ENCODE data around the gene ECHS1. TPM values are rescaled to one million over a fixed set of nuclear protein-coding genes. Genes with fewer than 3 reads are reported as not detected.

Gene ECHS1
- total RNA-seq, 1 experiment from 2014 or later, result 58.0 TPM

- intact Hi-C loops (cut with micrococcal nuclease), result no loop called here
- DNase-seq (ENCODE audit: low read depth, low spot score) (no peak), ATAC-seq (peak; percentile 24; the same call in 1 of the 2 replicates)
- ChIA-PET RAD21 (ENCODE audit: low non-redundant PET in 1 of 2, low total read pairs in 2 of 2, uncharacterized antibody in 2 of 2, unreplicated experiment in 2 of 2) (no interaction called here), CTCF (interaction anchor here (1.1 kb wide), 1 partner anchor 14 kb away, joined by 6 read pairs; no protein-coding TSS in a partner anchor), POLR2A (interaction anchor here (1.5 kb wide), 1 partner anchor 8 kb away, joined by 4 read pairs; no protein-coding TSS in a partner anchor)
- Histone ChIP-seq H3K79me2 (ENCODE audit: insufficient read depth, low read length) (no peaks in the 10 kb centered on the region), H3K4me2 (ENCODE audit: low read length) (no peak overlapping the region), H3K9ac (ENCODE audit: low read length) (no peak overlapping the region), H3K27ac (ENCODE audit: low read depth, low read length) (no peak overlapping the region), H4K20me1 (ENCODE audit: insufficient read depth) (no peaks in the 10 kb centered on the region), H3K4me3 (replicated peaks in 1 of 2; ENCODE audit: low read depth in 1 of 2, low read length in 2 of 2) (no peak overlapping the region), H3K9me3 (ENCODE audit: control insufficient read depth in 1 of 2, insufficient read depth in 1 of 2, low read depth in 1 of 2, low read length in 2 of 2) (no peaks in the 10 kb centered on the region), H3K27me3 (ENCODE audit: insufficient read depth, low read length) (no peaks in the 10 kb centered on the region), H3K4me1 (ENCODE audit: control insufficient read depth in 1 of 2, insufficient read depth in 2 of 2, low read length in 2 of 2) (no peaks in the 10 kb centered on the region; a peak in 1 of 4 replicates), H3K36me3 (ENCODE audit: control insufficient read depth in 1 of 2, insufficient read depth in 2 of 2, low read length in 2 of 2) (peaks cover 0 to 3% of the 10 kb centered on the region in 2 experiments; a peak in 1 of 4 replicates), H2AFZ (ENCODE audit: low read depth, low read length, poor library complexity, severe bottlenecking) (no peak overlapping the region), H3K9me2 (ENCODE audit: insufficient read depth) (no peaks in the 10 kb centered on the region)
- TF ChIP-seq POLR2AphosphoS5 (IDR thresholded peaks at IDR 0.05; ENCODE audit: low read depth, low read length) (no peak), TCF7L2 (IDR thresholded peaks at IDR 0.05; ENCODE audit: borderline replicate concordance, extremely low read depth, insufficient read depth, insufficient read length) (no peak), JUND (IDR thresholded peaks at IDR 0.05) (no peak), POLR2A (IDR thresholded peaks at IDR 0.05; ENCODE audit: borderline replicate concordance, extremely low read depth, insufficient read depth, insufficient read length) (no peak), MAX (IDR thresholded peaks at IDR 0.05) (no peak), SP1 (IDR thresholded peaks at IDR 0.05; ENCODE audit: low read depth) (no peak), ZNF274 (IDR thresholded peaks at IDR 0.05; ENCODE audit: low read depth, low read length) (no peak), SIN3A (IDR thresholded peaks at IDR 0.05; ENCODE audit: low read depth) (no peak), CBX3 (IDR thresholded peaks at IDR 0.05; ENCODE audit: low read depth) (no peak), SRF (IDR thresholded peaks at IDR 0.05; ENCODE audit: low read depth) (no peak), CEBPB (IDR thresholded peaks at IDR 0.05; ENCODE audit: low read depth) (no peak)
- TF ChIP-seq, protein P1, sequence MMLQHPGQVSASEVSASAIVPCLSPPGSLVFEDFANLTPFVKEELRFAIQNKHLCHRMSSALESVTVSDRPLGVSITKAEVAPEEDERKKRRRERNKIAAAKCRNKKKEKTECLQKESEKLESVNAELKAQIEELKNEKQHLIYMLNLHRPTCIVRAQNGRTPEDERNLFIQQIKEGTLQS (IDR thresholded peaks at IDR 0.05), result no peak
- BruUV-seq (replicated peaks), result no TSS peak
These were observed 57.3 kb downstream of the ECHS1 start for GRCh38 chr10:133315847-133316246.

DNA sequence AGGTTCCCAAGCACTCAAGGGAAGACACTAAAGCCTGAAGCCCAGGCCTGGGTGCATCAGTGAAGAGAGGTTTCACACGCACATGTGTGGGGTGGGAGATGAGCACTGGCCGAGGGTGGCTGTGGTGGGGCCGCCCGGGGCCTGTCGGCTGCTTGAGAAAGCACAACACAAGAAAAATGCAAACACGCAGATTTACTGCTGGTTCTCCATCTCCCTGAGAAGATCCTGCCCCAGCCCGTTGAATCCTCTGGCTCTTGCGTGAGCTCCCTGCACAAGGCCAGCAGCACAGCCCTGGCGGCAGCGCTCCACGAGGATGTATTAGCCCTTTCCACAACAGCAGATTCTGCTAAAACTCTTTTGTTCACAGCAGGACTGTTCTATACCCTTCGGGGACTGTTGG is 58.2 kb downstream of the ECHS1 start:
- ChIA-PET RAD21 (ENCODE audit: low non-redundant PET in 1 of 2, low total read pairs in 2 of 2, uncharacterized antibody in 2 of 2, unreplicated experiment in 2 of 2) (no interaction called here), POLR2A (interaction anchor here (1.5 kb wide), 1 partner anchor 9 kb away, joined by 4 read pairs; no protein-coding TSS in a partner anchor), CTCF (no interaction called here)
- Histone ChIP-seq H3K4me3 (replicated peaks in 1 of 2; ENCODE audit: low read depth in 1 of 2, low read length in 2 of 2) (no peak overlapping the region), H4K20me1 (ENCODE audit: insufficient read depth) (no peaks in the 10 kb centered on the region), H3K4me1 (ENCODE audit: control insufficient read depth in 1 of 2, insufficient read depth in 2 of 2, low read length in 2 of 2) (peaks cover 0 to under 1% of the 10 kb centered on the region in 2 experiments; a peak in 1 of 4 replicates), H3K79me2 (ENCODE audit: insufficient read depth, low read length) (no peaks in the 10 kb centered on the region), H3K36me3 (ENCODE audit: control insufficient read depth in 1 of 2, insufficient read depth in 2 of 2, low read length in 2 of 2) (peaks cover 0 to 3% of the 10 kb centered on the region in 2 experiments; a peak in 1 of 4 replicates), H3K9ac (ENCODE audit: low read length) (no peak overlapping the region), H2AFZ (ENCODE audit: low read depth, low read length, poor library complexity, severe bottlenecking) (no peak overlapping the region), H3K9me3 (ENCODE audit: control insufficient read depth in 1 of 2, insufficient read depth in 1 of 2, low read depth in 1 of 2, low read length in 2 of 2) (no peaks in the 10 kb centered on the region), H3K27me3 (ENCODE audit: insufficient read depth, low read length) (no peaks in the 10 kb centered on the region), H3K9me2 (ENCODE audit: insufficient read depth) (no peaks in the 10 kb centered on the region), H3K27ac (ENCODE audit: low read depth, low read length) (no peak overlapping the region), H3K4me2 (ENCODE audit: low read length) (no peak overlapping the region)
- BruUV-seq (replicated peaks), result no TSS peak
- intact Hi-C loops (cut with micrococcal nuclease), result no loop called here
- TF ChIP-seq ZFX (IDR thresholded peaks at IDR 0.05) (no peak), ZBTB33 (IDR thresholded peaks at IDR 0.05; ENCODE audit: extremely low read depth, insufficient replicate concordance, low read length) (no peak)
- TF ChIP-seq, protein P2, sequence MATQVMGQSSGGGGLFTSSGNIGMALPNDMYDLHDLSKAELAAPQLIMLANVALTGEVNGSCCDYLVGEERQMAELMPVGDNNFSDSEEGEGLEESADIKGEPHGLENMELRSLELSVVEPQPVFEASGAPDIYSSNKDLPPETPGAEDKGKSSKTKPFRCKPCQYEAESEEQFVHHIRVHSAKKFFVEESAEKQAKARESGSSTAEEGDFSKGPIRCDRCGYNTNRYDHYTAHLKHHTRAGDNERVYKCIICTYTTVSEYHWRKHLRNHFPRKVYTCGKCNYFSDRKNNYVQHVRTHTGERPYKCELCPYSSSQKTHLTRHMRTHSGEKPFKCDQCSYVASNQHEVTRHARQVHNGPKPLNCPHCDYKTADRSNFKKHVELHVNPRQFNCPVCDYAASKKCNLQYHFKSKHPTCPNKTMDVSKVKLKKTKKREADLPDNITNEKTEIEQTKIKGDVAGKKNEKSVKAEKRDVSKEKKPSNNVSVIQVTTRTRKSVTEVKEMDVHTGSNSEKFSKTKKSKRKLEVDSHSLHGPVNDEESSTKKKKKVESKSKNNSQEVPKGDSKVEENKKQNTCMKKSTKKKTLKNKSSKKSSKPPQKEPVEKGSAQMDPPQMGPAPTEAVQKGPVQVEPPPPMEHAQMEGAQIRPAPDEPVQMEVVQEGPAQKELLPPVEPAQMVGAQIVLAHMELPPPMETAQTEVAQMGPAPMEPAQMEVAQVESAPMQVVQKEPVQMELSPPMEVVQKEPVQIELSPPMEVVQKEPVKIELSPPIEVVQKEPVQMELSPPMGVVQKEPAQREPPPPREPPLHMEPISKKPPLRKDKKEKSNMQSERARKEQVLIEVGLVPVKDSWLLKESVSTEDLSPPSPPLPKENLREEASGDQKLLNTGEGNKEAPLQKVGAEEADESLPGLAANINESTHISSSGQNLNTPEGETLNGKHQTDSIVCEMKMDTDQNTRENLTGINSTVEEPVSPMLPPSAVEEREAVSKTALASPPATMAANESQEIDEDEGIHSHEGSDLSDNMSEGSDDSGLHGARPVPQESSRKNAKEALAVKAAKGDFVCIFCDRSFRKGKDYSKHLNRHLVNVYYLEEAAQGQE (IDR thresholded peaks at IDR 0.05; ENCODE audit: low read depth), result no peak
- ATAC-seq, result no peak
- DNase-seq (ENCODE audit: low read depth, low spot score), result no peak
